ENCODE measurements around the gene ITCH. TPM values are rescaled to one million over a fixed set of nuclear protein-coding genes. Genes with fewer than 3 reads are reported as not detected.

ITCH gene
- total RNA-seq, 1 experiment from 2014 or later: 138 TPM

DNA sequence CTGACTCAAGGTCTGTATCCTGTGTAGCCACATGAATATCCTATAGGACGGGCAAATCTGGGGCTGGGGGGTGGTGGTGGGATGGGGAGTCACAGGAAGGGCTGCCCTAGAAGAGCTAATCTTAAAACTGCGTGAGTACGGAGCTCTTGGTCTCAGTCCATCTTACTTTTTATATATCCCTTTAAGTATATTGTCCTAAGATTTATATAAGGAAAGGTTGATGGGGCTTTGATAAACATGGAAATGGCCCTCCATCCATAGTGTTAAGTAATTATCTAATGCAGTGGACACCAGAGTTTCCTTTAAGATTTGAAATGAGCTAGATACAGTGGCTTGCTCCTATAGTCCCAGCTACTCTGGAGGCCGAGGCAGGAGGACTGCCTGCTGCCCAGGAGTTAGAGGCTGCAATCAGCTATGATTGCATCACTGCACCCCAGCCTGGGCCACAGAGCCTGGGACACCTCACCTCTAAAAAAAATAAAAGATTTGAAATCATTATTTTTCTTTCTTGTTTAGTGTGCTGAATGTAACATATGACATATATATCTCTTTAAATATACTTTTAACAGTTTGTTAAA, 128.9 kb downstream of the ITCH start:
- peaks cover 12% of the 10 kb centered on the region for H3K36me3 ChIP-seq (ENCODE audit: control insufficient read depth, insufficient read depth, low read length)
- Mint-ChIP-seq H3K9me3 (ENCODE audit: unreplicated experiment) (no peaks in the 10 kb centered on the region), H3K36me3 (ENCODE audit: insufficient read depth, unreplicated experiment) (peaks cover 83% of the 10 kb centered on the region), H3K4me1 (ENCODE audit: low read depth, unreplicated experiment) (peaks cover 6% of the 10 kb centered on the region), H3K27me3 (ENCODE audit: insufficient read depth, unreplicated experiment) (no peaks in the 10 kb centered on the region), H3K27ac (ENCODE audit: unreplicated experiment) (no peak overlapping the region), H3K4me3 (ENCODE audit: unreplicated experiment) (no peak overlapping the region)
- H3K27me3 ChIP-seq (replicated peaks; ENCODE audit: control insufficient read depth, insufficient read depth, low read length): no peaks in the 10 kb centered on the region
- DNase-seq: no peak
- H3K4me1 ChIP-seq: no peaks in the 10 kb centered on the region
- POLR2A ChIA-PET: interaction anchor here (0.6 kb wide), 1 partner anchor 14 kb away, joined by 4 read pairs; no protein-coding TSS in a partner anchor
- intact Hi-C loops (cut with micrococcal nuclease; ENCODE audit: unreplicated experiment): no loop called here
- no TSS peak for BruUV-seq (replicated peaks)
- no peaks in the 10 kb centered on the region for H3K9me3 ChIP-seq
- no peak overlapping the region for H3K4me3 ChIP-seq (ENCODE audit: low read depth, low read length)
- CTCF ChIA-PET: interaction anchor here (0.5 to 1.4 kb wide), 4 partner anchors 24 to 179 kb away, joined by 3 to 5 read pairs (median 3); partner anchors contain the start of gene DYNLRB1
- TF ChIP-seq, protein P1, sequence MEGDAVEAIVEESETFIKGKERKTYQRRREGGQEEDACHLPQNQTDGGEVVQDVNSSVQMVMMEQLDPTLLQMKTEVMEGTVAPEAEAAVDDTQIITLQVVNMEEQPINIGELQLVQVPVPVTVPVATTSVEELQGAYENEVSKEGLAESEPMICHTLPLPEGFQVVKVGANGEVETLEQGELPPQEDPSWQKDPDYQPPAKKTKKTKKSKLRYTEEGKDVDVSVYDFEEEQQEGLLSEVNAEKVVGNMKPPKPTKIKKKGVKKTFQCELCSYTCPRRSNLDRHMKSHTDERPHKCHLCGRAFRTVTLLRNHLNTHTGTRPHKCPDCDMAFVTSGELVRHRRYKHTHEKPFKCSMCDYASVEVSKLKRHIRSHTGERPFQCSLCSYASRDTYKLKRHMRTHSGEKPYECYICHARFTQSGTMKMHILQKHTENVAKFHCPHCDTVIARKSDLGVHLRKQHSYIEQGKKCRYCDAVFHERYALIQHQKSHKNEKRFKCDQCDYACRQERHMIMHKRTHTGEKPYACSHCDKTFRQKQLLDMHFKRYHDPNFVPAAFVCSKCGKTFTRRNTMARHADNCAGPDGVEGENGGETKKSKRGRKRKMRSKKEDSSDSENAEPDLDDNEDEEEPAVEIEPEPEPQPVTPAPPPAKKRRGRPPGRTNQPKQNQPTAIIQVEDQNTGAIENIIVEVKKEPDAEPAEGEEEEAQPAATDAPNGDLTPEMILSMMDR (IDR thresholded peaks at IDR 0.05; ENCODE audit: insufficient read depth in 1 of 2, low read depth in 1 of 2, low read length in 1 of 2, severe bottlenecking in 1 of 2, unreplicated experiment in 1 of 2): no peak

DNA sequence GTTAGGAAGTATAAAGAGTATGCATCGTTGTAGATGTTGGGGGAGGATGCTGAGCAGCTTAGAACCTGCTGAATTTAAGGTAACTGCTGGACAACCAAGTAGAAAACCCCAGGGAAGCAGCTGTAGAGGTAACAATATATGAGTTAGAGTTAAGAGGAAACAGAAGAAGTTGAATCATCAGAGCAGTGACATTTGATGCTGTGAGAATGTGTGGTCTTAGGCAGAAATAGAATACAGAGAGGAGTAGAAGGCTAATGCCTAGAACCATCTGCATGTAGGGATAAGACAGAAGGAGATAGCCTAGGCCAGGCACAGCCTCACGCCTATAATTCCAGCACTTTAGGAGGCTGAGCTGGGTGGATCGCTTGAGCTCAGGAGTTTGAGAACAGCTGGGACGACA, 130.6 kb downstream of the ITCH start:
- H3K27me3 ChIP-seq (replicated peaks; ENCODE audit: control insufficient read depth, insufficient read depth, low read length): no peaks in the 10 kb centered on the region
- H3K9me3 Mint-ChIP-seq (ENCODE audit: unreplicated experiment): no peaks in the 10 kb centered on the region
- no peaks in the 10 kb centered on the region for H3K9me3 ChIP-seq
- H3K4me1 ChIP-seq: no peaks in the 10 kb centered on the region
- peaks cover 6% of the 10 kb centered on the region for H3K4me1 Mint-ChIP-seq (ENCODE audit: low read depth, unreplicated experiment)
- peaks cover 10% of the 10 kb centered on the region for H3K36me3 ChIP-seq (ENCODE audit: control insufficient read depth, insufficient read depth, low read length)
- no peak overlapping the region for H3K27ac Mint-ChIP-seq (ENCODE audit: unreplicated experiment)
- TF ChIP-seq, protein P1 (IDR thresholded peaks at IDR 0.05; ENCODE audit: insufficient read depth in 1 of 2, low read depth in 1 of 2, low read length in 1 of 2, severe bottlenecking in 1 of 2, unreplicated experiment in 1 of 2): no peak
- no peaks in the 10 kb centered on the region for H3K27me3 Mint-ChIP-seq (ENCODE audit: insufficient read depth, unreplicated experiment)
- POLR2A ChIA-PET: interaction anchor here (0.6 kb wide), 1 partner anchor 23 kb away, joined by 4 read pairs; no protein-coding TSS in a partner anchor
- no peak overlapping the region for H3K4me3 Mint-ChIP-seq (ENCODE audit: unreplicated experiment)
- no peak for DNase-seq
- peaks cover 83% of the 10 kb centered on the region for H3K36me3 Mint-ChIP-seq (ENCODE audit: insufficient read depth, unreplicated experiment)
- intact Hi-C loops (cut with micrococcal nuclease; ENCODE audit: unreplicated experiment): no loop called here
- H3K4me3 ChIP-seq (ENCODE audit: low read depth, low read length): no peak overlapping the region
- CTCF ChIA-PET: no interaction called here
- BruUV-seq (replicated peaks): no TSS peak

DNA sequence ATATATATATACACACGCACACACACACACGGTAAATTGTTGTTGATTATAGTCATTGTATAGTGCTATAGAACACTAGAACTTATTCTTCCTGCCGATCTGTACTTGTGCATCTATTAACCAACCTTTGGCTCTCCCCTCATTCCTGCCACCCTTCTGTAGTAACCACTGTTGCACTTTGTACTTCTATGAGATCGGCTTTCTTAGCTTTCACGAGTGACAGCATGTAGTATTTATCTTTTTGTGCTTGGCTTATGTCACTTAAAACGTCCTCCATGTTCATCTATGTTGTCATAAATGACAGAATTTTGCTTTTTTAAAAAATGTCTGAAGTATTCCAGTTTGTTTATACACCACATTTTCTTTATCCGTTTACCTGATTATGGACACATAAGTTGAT, 132.2 kb downstream of the ITCH start:
- Histone ChIP-seq H3K36me3 (ENCODE audit: control insufficient read depth, insufficient read depth, low read length) (peaks cover 7% of the 10 kb centered on the region; the same call in 1 of the 2 replicates), H3K4me3 (ENCODE audit: low read depth, low read length) (no peak overlapping the region), H3K27me3 (replicated peaks; ENCODE audit: control insufficient read depth, insufficient read depth, low read length) (no peaks in the 10 kb centered on the region), H3K4me1 (no peaks in the 10 kb centered on the region), H3K9me3 (no peaks in the 10 kb centered on the region)
- BruUV-seq (replicated peaks): no TSS peak
- Mint-ChIP-seq H3K27ac (ENCODE audit: unreplicated experiment) (peak overlapping the region; percentile 1), H3K36me3 (ENCODE audit: insufficient read depth, unreplicated experiment) (peaks cover 85% of the 10 kb centered on the region), H3K27me3 (ENCODE audit: insufficient read depth, unreplicated experiment) (no peaks in the 10 kb centered on the region), H3K4me3 (ENCODE audit: unreplicated experiment) (no peak overlapping the region), H3K9me3 (ENCODE audit: unreplicated experiment) (peaks cover 4% of the 10 kb centered on the region), H3K4me1 (ENCODE audit: low read depth, unreplicated experiment) (peaks cover 6% of the 10 kb centered on the region)
- intact Hi-C loops (cut with micrococcal nuclease; ENCODE audit: unreplicated experiment): no loop called here
- ChIA-PET CTCF (no interaction called here), POLR2A (no interaction called here)
- DNase-seq: no peak
- TF ChIP-seq, protein P1 (IDR thresholded peaks at IDR 0.05; ENCODE audit: insufficient read depth in 1 of 2, low read depth in 1 of 2, low read length in 1 of 2, severe bottlenecking in 1 of 2, unreplicated experiment in 1 of 2): no peak
